Pancreas (tissue), 10 donors: ENCODE results near the gene FBXL17. TPM values are rescaled to one million over a fixed set of nuclear protein-coding genes. Genes with fewer than 3 reads are reported as not detected.

Experiments used
- ATAC-seq, 4 donors: fragments of 200-7000 bp; cut with Tn5 transposase; one replicate each; pipeline versions ENCODE4 v1.8.0 to v1.9.1; 2020; ENCODE audit warnings: mild to moderate bottlenecking in 4 of 4, moderate library complexity in 4 of 4
- DNase-seq, 6 donors: peaks; one replicate each; pipeline ENCODE4 v3.0.0-alpha.2; 2020
- FAIRE-seq: peaks from 2 replicates; lab custom pipeline; 2012; peaks lifted over from hg19 to GRCh38; lab: Jason Lieb, UNC
- H3K27ac ChIP-seq, 4 donors: fragments of 200-600 bp; sonication (generic); 1 replicate in 3 of 4; 2 replicates in 1 of 4; pipeline versions ENCODE4 v1.5.0 to v1.8.0; 2020
- H3K27me3 ChIP-seq, 4 donors: fragments of 200-600 bp; one replicate each; pipeline ENCODE4 v1.8.0; 2021
- H3K36me3 ChIP-seq, 3 donors: fragments of 200-600 bp; sonication (generic) in 1 of 3; one replicate each; pipeline versions ENCODE4 v1.5.0 to v1.8.0; 2020 to 2021
- H3K4me1 ChIP-seq, 3 donors: fragments of 200-600 bp; one replicate each; pipeline ENCODE4 v1.8.0; 2021
- H3K4me3 ChIP-seq, 4 donors: fragments of 200-600 bp; sonication (generic) in 2 of 4; one replicate each; pipeline versions ENCODE4 v1.5.0 to v1.8.0; 2020 to 2021
- H3K9me3 ChIP-seq, 4 donors: fragments of 200-600 bp; one replicate each; pipeline ENCODE4 v1.8.0; 2021
- WGBS, 2 donors: extraction: QIAGEN DNeasy Blood & Tissue Kit; methylation state at CpG; one replicate each; pipeline ENCODE4 v1.1.7; 2013; 5-methylcytosine and 5-hydroxymethylcytosine counted together
- intact Hi-C, 3 donors: fragments of 100-400 bp; cut with DNase I; formaldehyde crosslinking; loops; one replicate each; pipeline versions ENCODE4 v1.11.1 to v1.14.2; 2022
- polyA plus RNA-seq, 2 donors: library from polyadenylated mRNA; stranded (reverse); fragments of 200-250 nt; gene quantifications; one replicate each; pipeline ENCODE4 v1.2.3, GENCODE V29; 2013
- total RNA-seq, 6 donors: library from RNA; stranded (reverse); fragmentation: NEBNext Ultra II Directional in 4 of 6; extraction: Animal tissue kit (Norgen Biotek cat#: 25700) in 4 of 6; gene quantifications; one replicate each; pipeline versions ENCODE4 v1.2.1 to v1.2.4, GENCODE V29; 2021 to 2023
- TF ChIP-seq, protein P1 (sequence below), 4 donors: fragments of 200-600 bp; sonication (generic) in 3 of 4; IDR thresholded peaks; one replicate each; pipeline versions ENCODE4 v1.5.0 to v1.8.0; 2021; ENCODE audit warnings: antibody characterized with exemption in 4 of 4
- donor health status: healthy with polysubstance abuse.
- donor health status: DM: no; HTN: no; CAD: no; lungs with moderate emphysema.
- donor health status: DM: no; HTN: no; CAD: no.
- donor health status: control.
- donor health status: control.
- donor health status: Bipolar disorder and iron deficiency.
- donor health status: DM: yes; HTN: yes; CAD: no.
- donor health status: DM: no; HTN: no; CAD: no.
- donor health status: DM: no; HTN: no; CAD: no.
- donor health status: DM: yes; HTN: yes; CAD: no.

The FBXL17 gene
- total and polyA plus RNA-seq, 8 donors: 4.2 to 11.1 (median 7.3) TPM

DNA sequence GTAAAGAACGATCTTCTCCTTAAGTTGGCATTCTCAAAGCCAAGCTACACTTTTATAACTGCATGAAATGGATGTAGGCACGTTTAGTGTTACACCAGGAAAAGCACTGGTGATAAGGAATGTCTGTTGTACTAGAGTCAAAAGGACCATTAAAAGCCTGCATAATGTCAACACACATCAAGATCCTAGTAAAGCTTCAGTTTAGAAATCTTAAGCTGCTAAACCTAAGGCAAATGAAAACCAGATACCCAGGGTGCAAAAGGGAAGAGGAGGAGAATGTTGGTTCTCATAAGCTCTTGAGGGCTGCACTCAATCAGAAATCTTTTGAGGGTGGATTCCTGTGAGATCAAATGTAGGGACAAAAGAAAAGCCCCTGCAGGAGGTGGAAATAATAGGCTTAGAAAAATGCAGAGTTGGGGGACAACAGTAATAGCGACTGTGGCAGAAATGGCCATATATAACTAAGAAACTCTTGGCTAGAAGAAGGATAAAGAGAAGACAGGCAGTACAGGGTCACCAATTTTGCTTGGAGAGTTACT is 148.2 kb downstream of the FBXL17 start:
- H3K27me3 ChIP-seq: no peaks in the 10 kb centered on the region
- no peak overlapping the region for H3K27ac ChIP-seq
- no peak for DNase-seq
- H3K4me3 ChIP-seq: no peak overlapping the region
- WGBS, 2 donors: 55 to 69% methylated on average over 3 of the region's 3 CpGs
- TF ChIP-seq, protein P1, sequence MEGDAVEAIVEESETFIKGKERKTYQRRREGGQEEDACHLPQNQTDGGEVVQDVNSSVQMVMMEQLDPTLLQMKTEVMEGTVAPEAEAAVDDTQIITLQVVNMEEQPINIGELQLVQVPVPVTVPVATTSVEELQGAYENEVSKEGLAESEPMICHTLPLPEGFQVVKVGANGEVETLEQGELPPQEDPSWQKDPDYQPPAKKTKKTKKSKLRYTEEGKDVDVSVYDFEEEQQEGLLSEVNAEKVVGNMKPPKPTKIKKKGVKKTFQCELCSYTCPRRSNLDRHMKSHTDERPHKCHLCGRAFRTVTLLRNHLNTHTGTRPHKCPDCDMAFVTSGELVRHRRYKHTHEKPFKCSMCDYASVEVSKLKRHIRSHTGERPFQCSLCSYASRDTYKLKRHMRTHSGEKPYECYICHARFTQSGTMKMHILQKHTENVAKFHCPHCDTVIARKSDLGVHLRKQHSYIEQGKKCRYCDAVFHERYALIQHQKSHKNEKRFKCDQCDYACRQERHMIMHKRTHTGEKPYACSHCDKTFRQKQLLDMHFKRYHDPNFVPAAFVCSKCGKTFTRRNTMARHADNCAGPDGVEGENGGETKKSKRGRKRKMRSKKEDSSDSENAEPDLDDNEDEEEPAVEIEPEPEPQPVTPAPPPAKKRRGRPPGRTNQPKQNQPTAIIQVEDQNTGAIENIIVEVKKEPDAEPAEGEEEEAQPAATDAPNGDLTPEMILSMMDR (IDR thresholded peaks at IDR 0.05): no peak
- ATAC-seq: no peak
- H3K9me3 ChIP-seq: no peaks in the 10 kb centered on the region
- intact Hi-C loops: no loop called here
- H3K36me3 ChIP-seq: no peaks in the 10 kb centered on the region
- FAIRE-seq: no peak
- H3K4me1 ChIP-seq: no peaks in the 10 kb centered on the region

DNA sequence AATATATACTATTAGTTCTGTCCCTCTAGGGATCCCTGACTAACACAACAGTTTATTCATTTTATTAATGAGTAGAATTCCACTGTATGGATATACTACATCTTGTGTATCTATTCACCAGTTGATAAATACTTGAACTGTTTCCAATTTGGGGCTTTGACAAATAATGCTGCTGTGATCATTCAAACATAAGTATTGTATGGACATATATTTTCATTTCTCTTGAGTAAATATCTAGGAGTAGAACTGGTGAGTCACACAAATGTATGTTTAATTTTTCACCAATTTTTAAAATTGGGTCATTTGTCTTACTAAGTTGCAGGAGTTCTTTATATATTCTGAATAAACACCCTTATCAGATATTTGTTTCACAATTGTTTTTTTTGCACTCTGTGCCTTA is 149.1 kb downstream of the FBXL17 start:
- Histone ChIP-seq H3K27ac (no peak overlapping the region), H3K4me3 (no peak overlapping the region), H3K27me3 (no peaks in the 10 kb centered on the region), H3K36me3 (no peaks in the 10 kb centered on the region), H3K9me3 (no peaks in the 10 kb centered on the region), H3K4me1 (no peaks in the 10 kb centered on the region)
- intact Hi-C loops: no loop called here
- TF ChIP-seq, protein P1 (IDR thresholded peaks at IDR 0.05): no peak
- FAIRE-seq: no peak
- no peak for DNase-seq
- ATAC-seq: no peak

DNA sequence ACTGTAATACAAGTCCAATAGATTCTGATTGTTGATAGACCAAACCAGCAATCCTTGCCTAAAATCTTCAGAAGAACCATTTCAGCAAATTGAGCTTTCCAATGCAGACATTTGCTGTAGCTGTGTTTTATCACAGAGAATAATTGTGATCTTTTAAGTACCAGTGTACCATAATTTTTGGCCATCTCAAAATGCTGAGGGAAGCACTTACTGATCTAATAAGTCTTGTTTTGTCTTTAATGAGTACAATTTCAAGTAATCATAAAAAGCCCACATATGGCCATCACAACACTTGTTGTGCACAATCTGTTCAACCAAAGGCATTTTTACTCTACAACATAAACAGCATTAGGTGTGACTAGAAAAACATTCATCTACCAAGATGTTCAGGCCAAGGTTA is 159.9 kb downstream of the FBXL17 start:
- Histone ChIP-seq H3K36me3 (no peaks in the 10 kb centered on the region), H3K9me3 (no peaks in the 10 kb centered on the region), H3K27ac (no peak overlapping the region), H3K4me1 (no peaks in the 10 kb centered on the region), H3K4me3 (no peak overlapping the region), H3K27me3 (no peaks in the 10 kb centered on the region)
- intact Hi-C loops: no loop called here
- ATAC-seq (no peak), FAIRE-seq (no peak), DNase-seq (no peak)
- TF ChIP-seq, protein P1 (IDR thresholded peaks at IDR 0.05): no peak

GRCh38 chr5:108220834-108221233 is 161.1 kb downstream of the FBXL17 start:
- H3K4me1 ChIP-seq: no peaks in the 10 kb centered on the region
- TF ChIP-seq, protein P1 (IDR thresholded peaks at IDR 0.05): no peak
- DNase-seq (no peak), FAIRE-seq (no peak), ATAC-seq (no peak)
- H3K27me3 ChIP-seq: no peaks in the 10 kb centered on the region
- H3K27ac ChIP-seq: no peak overlapping the region
- intact Hi-C loops: no loop called here
- no peak overlapping the region for H3K4me3 ChIP-seq
- no peaks in the 10 kb centered on the region for H3K9me3 ChIP-seq
- 32 to 45% methylated on average over 1 of the region's 1 CpG for WGBS, 2 donors
- H3K36me3 ChIP-seq: no peaks in the 10 kb centered on the region

GRCh38 chr5:108216890-108217289 is 165.0 kb downstream of the FBXL17 start:
- ATAC-seq (no peak), FAIRE-seq (no peak), DNase-seq (no peak)
- Histone ChIP-seq H3K27me3 (no peaks in the 10 kb centered on the region), H3K4me3 (no peak overlapping the region), H3K9me3 (no peaks in the 10 kb centered on the region), H3K27ac (no peak overlapping the region), H3K4me1 (no peaks in the 10 kb centered on the region), H3K36me3 (no peaks in the 10 kb centered on the region)
- 92 to 94% methylated on average over 4 of the region's 4 CpGs for WGBS, 2 donors
- intact Hi-C loops: no loop called here
- TF ChIP-seq, protein P1 (IDR thresholded peaks at IDR 0.05): no peak
